ENCODE data around the gene NOL4L. TPM values are rescaled to one million over a fixed set of nuclear protein-coding genes. Genes with fewer than 3 reads are reported as not detected.

Gene NOL4L
- polyA plus RNA-seq, 2 of the 4 experiments (the other 2 are of a cell fraction), result 9.5 to 11.8 TPM

DNA sequence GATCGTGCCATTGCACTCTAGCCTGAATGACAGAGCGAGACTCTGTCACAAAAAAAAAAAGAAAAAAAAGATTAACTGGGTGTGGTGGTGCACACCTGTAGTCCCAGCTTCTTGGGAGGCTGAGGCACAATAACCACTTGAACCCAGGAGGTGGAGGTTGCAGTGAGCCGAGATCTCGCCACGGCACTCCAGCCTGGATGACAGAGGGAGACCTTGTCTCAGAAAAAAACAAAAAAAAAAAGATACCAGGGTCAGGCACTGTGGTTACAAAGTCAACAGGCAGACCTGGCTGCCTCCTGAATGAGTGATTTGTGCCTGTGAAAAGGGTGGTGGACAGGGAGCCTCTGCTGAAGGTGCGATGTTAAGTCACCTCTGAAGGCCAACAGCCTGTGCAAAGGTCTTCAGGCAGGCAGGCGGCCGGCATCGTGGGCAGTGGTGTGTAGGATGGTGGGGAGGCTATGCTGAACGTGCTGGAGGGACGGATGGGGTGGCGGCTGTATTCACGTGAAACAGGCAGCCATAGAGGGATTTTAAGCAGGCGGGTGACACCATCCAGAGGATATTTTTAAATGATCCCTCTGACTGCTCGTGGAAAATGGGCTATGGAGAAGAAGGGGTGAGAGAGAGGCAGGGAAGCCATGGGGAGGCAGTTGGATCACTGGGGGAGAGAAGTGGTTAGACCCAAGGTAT, 41.4 kb downstream of the NOL4L start:
- TF ChIP-seq FOXS1 (CRISPR knock-in tag; IDR thresholded peaks at IDR 0.05) (no peak), FOSL2 (IDR thresholded peaks at IDR 0.05) (no peak), FOSL2 (CRISPR knock-in tag; IDR thresholded peaks at IDR 0.05) (no peak), CHD4 (IDR thresholded peaks at IDR 0.05; ENCODE audit: borderline replicate concordance) (no peak), HOXA7 (CRISPR knock-in tag; IDR thresholded peaks at IDR 0.05) (no peak), NR3C1 (IDR thresholded peaks at IDR 0.05) (no peak), HEYL (CRISPR knock-in tag; IDR thresholded peaks at IDR 0.05) (no peak), POLR2A (IDR thresholded peaks at IDR 0.05; ENCODE audit: low read length) (no peak), POLR2AphosphoS2 (conservative IDR thresholded peaks at IDR 0.05; ENCODE audit: low read length) (no peak), KDM5A (IDR thresholded peaks at IDR 0.05) (no peak), CBX8 (IDR thresholded peaks at IDR 0.05) (no peak), EHMT2 (IDR thresholded peaks at IDR 0.05; ENCODE audit: low read depth) (no peak), EHF (CRISPR knock-in tag; IDR thresholded peaks at IDR 0.05) (no peak), NPAS2 (CRISPR knock-in tag; IDR thresholded peaks at IDR 0.05; ENCODE audit: borderline replicate concordance) (no peak), JUN (IDR thresholded peaks at IDR 0.05) (no peak), TP53 (CRISPR knock-in tag; IDR thresholded peaks at IDR 0.05) (no peak), ESRRA (IDR thresholded peaks at IDR 0.05; ENCODE audit: borderline replicate concordance, low read length) (no peak), EP300 (IDR thresholded peaks at IDR 0.05) (no peak)
- TF ChIP-seq, protein P1, sequence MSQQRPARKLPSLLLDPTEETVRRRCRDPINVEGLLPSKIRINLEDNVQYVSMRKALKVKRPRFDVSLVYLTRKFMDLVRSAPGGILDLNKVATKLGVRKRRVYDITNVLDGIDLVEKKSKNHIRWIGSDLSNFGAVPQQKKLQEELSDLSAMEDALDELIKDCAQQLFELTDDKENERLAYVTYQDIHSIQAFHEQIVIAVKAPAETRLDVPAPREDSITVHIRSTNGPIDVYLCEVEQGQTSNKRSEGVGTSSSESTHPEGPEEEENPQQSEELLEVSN (IDR thresholded peaks at IDR 0.05; ENCODE audit: borderline replicate concordance, low read depth), result no peak
- TF ChIP-seq, protein P2, sequence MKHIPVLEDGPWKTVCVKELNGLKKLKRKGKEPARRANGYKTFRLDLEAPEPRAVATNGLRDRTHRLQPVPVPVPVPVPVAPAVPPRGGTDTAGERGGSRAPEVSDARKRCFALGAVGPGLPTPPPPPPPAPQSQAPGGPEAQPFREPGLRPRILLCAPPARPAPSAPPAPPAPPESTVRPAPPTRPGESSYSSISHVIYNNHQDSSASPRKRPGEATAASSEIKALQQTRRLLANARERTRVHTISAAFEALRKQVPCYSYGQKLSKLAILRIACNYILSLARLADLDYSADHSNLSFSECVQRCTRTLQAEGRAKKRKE (CRISPR knock-in tag; IDR thresholded peaks at IDR 0.05; ENCODE audit: low read depth), result no peak
- TF ChIP-seq, protein P3, sequence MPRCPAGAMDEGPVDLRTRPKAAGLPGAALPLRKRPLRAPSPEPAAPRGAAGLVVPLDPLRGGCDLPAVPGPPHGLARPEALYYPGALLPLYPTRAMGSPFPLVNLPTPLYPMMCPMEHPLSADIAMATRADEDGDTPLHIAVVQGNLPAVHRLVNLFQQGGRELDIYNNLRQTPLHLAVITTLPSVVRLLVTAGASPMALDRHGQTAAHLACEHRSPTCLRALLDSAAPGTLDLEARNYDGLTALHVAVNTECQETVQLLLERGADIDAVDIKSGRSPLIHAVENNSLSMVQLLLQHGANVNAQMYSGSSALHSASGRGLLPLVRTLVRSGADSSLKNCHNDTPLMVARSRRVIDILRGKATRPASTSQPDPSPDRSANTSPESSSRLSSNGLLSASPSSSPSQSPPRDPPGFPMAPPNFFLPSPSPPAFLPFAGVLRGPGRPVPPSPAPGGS (IDR thresholded peaks at IDR 0.05), result no peak
- Histone ChIP-seq H3K27ac (no peak overlapping the region), H3K4me2 (no peak overlapping the region), H3K4me1 (peaks cover 1% of the 10 kb centered on the region; the same call in 2 of the 3 replicates), H3K4me3 (no peak overlapping the region), H3K9me3 (no peaks in the 10 kb centered on the region)
- ChIA-PET CTCF (interaction anchor here (1.2 to 2.1 kb wide), 6 partner anchors 13 to 110 kb away, joined by 3 to 7 read pairs (median 4); no protein-coding TSS in a partner anchor), POLR2A (no interaction called here)
- WGBS (ENCODE audit: missing lambda C conversion rate), result 81% methylated on average over 15 of the region's 15 CpGs
- ATAC-seq (no peak), FAIRE-seq (no peak), DNase-seq (ENCODE audit: low read depth in 1 of 2, low spot score in 1 of 2) (no peak)

DNA sequence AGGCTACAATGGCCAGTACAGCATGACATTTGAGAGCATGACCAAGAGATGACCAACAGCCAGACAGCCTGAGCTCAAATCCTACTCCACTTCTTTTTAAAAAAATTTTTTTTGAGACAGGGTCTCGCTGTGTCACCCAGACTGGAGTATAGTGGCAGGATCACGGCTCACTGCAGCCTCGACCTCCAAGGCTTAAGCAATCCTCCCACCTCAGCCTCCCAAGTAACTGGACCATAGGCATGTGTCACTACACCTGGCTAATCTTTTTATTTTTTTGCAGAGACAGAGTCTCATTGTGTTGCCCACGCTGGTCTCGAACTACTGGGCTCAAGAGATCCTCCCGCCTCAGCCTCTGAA, 42.9 kb downstream of the NOL4L start:
- no peaks in the 10 kb centered on the region for H3K9me3 ChIP-seq
- TF ChIP-seq EP300 (IDR thresholded peaks at IDR 0.05), result no peak
- no peak overlapping the region for H3K4me2 ChIP-seq
- ATAC-seq (no peak), FAIRE-seq (no peak), DNase-seq (ENCODE audit: low read depth in 1 of 2, low spot score in 1 of 2) (no peak)
- H3K27ac ChIP-seq, result no peak overlapping the region
- H3K4me3 ChIP-seq, result no peak overlapping the region
- peaks cover 6% of the 10 kb centered on the region; the same call in 2 of the 3 replicates for H3K4me1 ChIP-seq
- 71% methylated on average over 6 of the region's 6 CpGs for WGBS (ENCODE audit: missing lambda C conversion rate)
- ChIA-PET POLR2A (no interaction called here), CTCF (interaction anchor here (0.7 to 2.0 kb wide), 5 partner anchors 16 to 76 kb away, joined by 3 to 23 read pairs (median 3); no protein-coding TSS in a partner anchor)
